Measurements from ENCODE around the gene TAOK2. TPM values are rescaled to one million over a fixed set of nuclear protein-coding genes. Genes with fewer than 3 reads are reported as not detected.

TAOK2 gene
- total RNA-seq, 4 donors from 2014 or later: 38.4 to 62.1 (median 46.5) TPM

GRCh38 chr16:29988346-29989075, 14.8 kb downstream of the TAOK2 start:
- Histone ChIP-seq H3K27ac (no peak overlapping the region), H3K9me3 (no peaks in the 10 kb centered on the region), H3K36me3 (peaks cover 0 to 100% of the 10 kb centered on the region in 2 donors), H3K4me1 (peaks cover 0 to 1% (median 0%) of the 10 kb centered on the region in 3 donors), H3K27me3 (no peaks in the 10 kb centered on the region), H3K4me3 (no peak overlapping the region)
- WGBS, 2 donors (ENCODE audit: low coverage in 1 of 2): 63 to 65% methylated on average over 8 to 9 of the region's 17 CpGs
- ATAC-seq: no peak
- no peak for TF ChIP-seq EP300 (IDR thresholded peaks at IDR 0.05)
- no peak for TF ChIP-seq CTCF (IDR thresholded peaks at IDR 0.05)
- TF ChIP-seq POLR2A (IDR thresholded peaks at IDR 0.05): no peak
- TF ChIP-seq POLR2AphosphoS5 (IDR thresholded peaks at IDR 0.05): no peak

- peaks cover 0 to 99% of the 10 kb centered on the region in 2 donors for H3K36me3 ChIP-seq
- 75 to 80% methylated on average over 7 to 21 of the region's 23 CpGs for WGBS, 2 donors (ENCODE audit: low coverage in 1 of 2)
These were observed 15.6 kb downstream of the TAOK2 start for GRCh38 chr16:29989111-29989858.

GRCh38 chr16:29990034-29990433, 16.4 kb downstream of the TAOK2 start:
- ATAC-seq: no peak
- WGBS, 2 donors (ENCODE audit: low coverage in 1 of 2): 77 to 96% methylated on average over 2 of the region's 2 CpGs
- peaks cover 3 to 17% (median 7%) of the 10 kb centered on the region in 3 donors for H3K4me1 ChIP-seq
- TF ChIP-seq POLR2A (IDR thresholded peaks at IDR 0.05) (no peak), CTCF (IDR thresholded peaks at IDR 0.05) (no peak), POLR2AphosphoS5 (IDR thresholded peaks at IDR 0.05) (no peak), EP300 (IDR thresholded peaks at IDR 0.05) (no peak)
- H3K36me3 ChIP-seq: peaks cover 0 to 91% of the 10 kb centered on the region in 2 donors
- H3K4me3 ChIP-seq: no peak overlapping the region
- H3K9me3 ChIP-seq: no peaks in the 10 kb centered on the region
- no peaks in the 10 kb centered on the region for H3K27me3 ChIP-seq
- H3K27ac ChIP-seq: no peak overlapping the region

More at GRCh38 chr16:29989111-29989858, 15.6 kb downstream of the TAOK2 start:
- Histone ChIP-seq H3K27ac (no peak overlapping the region), H3K4me1 (peaks cover 0 to 9% (median under 1%) of the 10 kb centered on the region in 3 donors), H3K4me3 (no peak overlapping the region), H3K27me3 (no peaks in the 10 kb centered on the region), H3K9me3 (no peaks in the 10 kb centered on the region)
- ATAC-seq: no peak
- TF ChIP-seq POLR2AphosphoS5 (IDR thresholded peaks at IDR 0.05): no peak
- no peak for TF ChIP-seq CTCF (IDR thresholded peaks at IDR 0.05)

GRCh38 chr16:29990883-29991570, 17.4 kb downstream of the TAOK2 start:
- Histone ChIP-seq H3K27me3 (no peaks in the 10 kb centered on the region), H3K9me3 (no peaks in the 10 kb centered on the region), H3K27ac (no peak overlapping the region), H3K4me1 (peaks cover 3 to 19% (median 7%) of the 10 kb centered on the region in 3 donors), H3K36me3 (peaks cover 0 to 82% of the 10 kb centered on the region in 2 donors), H3K4me3 (no peak overlapping the region)
- TF ChIP-seq POLR2AphosphoS5 (IDR thresholded peaks at IDR 0.05): no peak
- TF ChIP-seq POLR2A (IDR thresholded peaks at IDR 0.05): no peak
- TF ChIP-seq CTCF (IDR thresholded peaks at IDR 0.05): no peak
- TF ChIP-seq EP300 (IDR thresholded peaks at IDR 0.05): no peak
- no peak for ATAC-seq
- WGBS, 2 donors (ENCODE audit: low coverage in 1 of 2): no CpG with 5 or more reads among the region's 35 CpGs

All from gastroesophageal sphincter (tissue), 4 donors.